Posterior cingulate gyrus (tissue), 11 donors: ENCODE measurements around the gene KCNF1.
A peak's percentile ranks its signal among the peaks of the same experiment; 100 is the strongest.
"Not testable (repeated sequence)": the region's sequence is repeated elsewhere in the genome, so short reads cannot be mapped to it uniquely, and the experiment has no call there.

Experiments used
- DNase-seq, 10 donors: peaks; one replicate each; pipeline versions ENCODE4 v3.0.0 to v3.0.0-alpha.2; 2020 to 2021; ENCODE audit warnings: mixed read lengths in 3 of 10
- intact Hi-C: fragments of 100-400 bp; cut with DNase I; formaldehyde crosslinking; loops from one replicate; pipeline ENCODE4 v1.15.1; 2023

KCNF1 gene

DNA sequence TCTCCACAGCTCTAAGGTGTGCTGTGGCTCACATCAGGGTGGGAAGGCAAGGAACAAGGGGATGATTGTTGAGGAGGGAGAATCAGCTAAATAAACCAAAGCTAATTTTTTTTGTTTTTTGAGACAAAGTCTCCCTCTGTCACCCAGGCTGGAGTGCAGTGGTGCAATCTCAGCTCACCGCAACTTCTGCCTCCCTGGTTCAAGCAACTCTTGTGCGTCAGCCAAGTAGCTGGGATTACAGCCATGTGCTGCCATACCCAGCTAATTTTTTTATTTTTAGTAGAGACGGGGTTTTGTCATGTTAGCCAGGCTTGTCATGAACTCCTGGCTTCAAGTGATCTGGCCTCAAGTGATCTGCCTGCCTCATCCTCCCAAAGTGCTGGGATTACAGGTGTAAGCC lies 46.7 kb downstream of the KCNF1 start:
- peak in 2 of 10 donors; percentile 63 to 72 for DNase-seq
- intact Hi-C loops: not testable (repeated sequence)

DNA sequence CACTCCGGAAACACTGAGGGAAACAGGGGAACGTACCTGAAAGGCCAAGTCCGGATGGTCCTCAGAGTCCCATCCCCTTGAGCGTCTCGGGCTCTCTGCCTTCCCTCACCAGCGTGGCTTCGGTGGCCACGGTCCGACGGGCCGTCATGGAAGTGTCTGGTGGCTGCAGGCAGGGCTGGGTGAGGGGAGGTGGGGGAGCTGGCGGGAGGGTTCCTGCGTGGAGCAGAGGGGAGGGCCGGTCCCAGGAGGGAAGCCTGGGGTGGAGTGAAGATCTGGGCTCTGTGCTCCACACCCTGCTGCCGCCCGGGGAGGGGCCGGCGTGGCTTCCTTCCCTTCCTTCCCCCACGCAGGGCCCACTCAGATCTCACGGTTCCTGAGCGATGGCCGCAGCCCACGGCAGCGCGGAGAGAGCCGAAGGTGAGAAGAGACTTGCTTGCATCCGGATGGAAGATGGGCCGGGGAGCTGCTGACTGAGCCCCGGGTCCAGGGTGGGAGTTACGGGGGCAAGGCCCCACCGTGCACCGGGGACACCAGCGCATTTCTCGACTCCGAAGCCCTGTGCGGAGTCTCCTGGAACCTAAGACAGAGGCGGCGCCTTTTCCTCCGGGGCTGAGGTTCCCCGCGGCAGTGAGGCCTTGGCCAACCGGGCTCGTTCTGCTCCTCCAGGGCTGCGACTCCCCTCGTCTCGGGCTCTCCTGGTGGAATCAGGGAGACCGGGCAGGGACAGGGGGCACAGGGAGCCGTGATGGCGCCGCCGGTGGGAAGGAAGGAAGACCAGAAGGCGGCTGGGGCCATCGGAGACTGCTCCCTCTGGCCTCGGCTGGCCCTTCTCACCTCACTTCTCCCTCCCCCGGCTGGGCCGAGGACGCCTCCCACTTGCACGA lies 49.1 kb downstream of the KCNF1 start:
- peak in 2 of 10 donors; percentile 63 to 78 for DNase-seq

DNA sequence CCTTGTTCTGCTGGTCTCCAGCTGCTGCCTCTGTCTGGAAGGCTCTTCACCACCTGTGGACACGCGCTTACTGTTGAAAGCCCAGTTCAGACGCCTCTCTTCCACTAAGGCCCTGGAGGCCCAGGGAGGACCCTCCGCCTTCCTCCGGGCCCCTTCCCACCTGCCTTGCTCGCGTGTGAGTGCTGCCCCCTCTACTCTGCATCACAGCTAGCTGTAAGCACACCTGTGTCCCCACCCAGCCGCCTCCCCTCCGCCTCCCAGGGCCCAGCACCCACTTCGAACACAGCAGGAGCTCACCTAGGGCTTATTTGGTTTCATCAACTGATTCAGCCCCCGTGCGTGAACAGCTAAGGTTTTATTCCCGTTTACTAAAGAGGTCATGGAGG lies 49.7 kb downstream of the KCNF1 start:
- intact Hi-C loops: no loop called here
- DNase-seq: peak in 3 of 10 donors; percentile 39 to 55 (median 40)

More for the DNA sequence above, 49.1 kb downstream of the KCNF1 start:
- intact Hi-C loops: no loop called here

DNA sequence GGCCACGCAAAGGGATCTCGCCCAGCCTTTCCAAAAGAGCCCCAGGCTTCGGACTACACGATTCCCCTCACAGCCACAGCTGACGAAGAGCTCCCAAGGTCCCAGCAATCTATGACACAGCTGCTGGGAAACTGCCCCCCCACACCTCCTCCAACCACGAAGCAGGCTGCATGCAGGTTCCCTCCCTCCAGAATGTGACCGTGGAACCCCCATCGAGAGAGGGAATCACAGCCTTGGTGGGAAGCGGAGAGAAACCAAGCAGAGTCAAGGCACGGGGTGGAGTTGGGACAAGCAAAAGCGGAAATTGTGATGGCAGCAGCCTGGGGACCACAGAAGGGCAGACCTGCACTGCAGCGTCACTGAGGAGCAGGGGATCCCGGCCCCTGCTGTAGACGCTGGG lies 50.3 kb downstream of the KCNF1 start:
- DNase-seq: peak in 2 of 10 donors; percentile 5 to 47
- intact Hi-C loops: no loop called here

DNA sequence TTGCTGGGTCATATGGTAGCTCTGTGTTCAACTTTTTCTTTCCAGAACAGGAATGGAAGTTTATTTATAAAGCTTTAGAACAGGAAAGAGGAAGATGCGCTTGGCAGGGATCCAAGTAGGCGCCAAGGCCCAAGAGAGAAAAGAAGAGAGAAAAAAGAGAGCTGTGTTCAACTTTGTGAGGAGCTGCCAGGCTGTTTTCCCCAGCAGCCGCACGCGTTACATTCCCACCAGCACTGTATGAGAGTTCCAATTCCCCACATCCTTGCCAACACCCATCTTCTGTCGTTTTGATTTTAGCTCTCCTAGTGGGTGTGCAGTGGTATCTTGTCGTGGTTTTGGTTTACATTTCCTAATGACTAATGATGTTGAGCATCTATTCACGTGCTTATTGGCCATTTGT lies 51.4 kb downstream of the KCNF1 start:
- intact Hi-C loops: no loop called here
- DNase-seq: peak in 5 of 10 donors; percentile 6 to 90 (median 33)
